K562 (cell line): Measurements from ENCODE around the gene SEZ6. TPM values are rescaled to one million over a fixed set of nuclear protein-coding genes. Genes with fewer than 3 reads are reported as not detected.

ENCODE experiments used
- ATAC-seq: fragments of 200-7000 bp; cut with Tn5 transposase; 3 replicates; pipeline ENCODE4 v1.9.1; 2020; ENCODE audit warnings: moderate library complexity
- BruUV-seq: library from RNA; stranded (reverse); fragments of 400-500 nt; replicated peaks from 2 replicates; lab custom pipeline; 2021; lab: Mats Ljungman, UMichigan
- CTCF ChIA-PET: fragments of 300-600 bp; formaldehyde crosslinking; extraction: SDS; loops from one replicate; lab custom pipeline; 2021; ENCODE audit warnings: low intra/inter-chr PET ratio; lab: Yijun Ruan, JAX
- POLR2A ChIA-PET: fragments of 300-600, 350-650 bp; sonication (Branson Sonifier 250); formaldehyde crosslinking; extraction: SDS; loops from one replicate; lab custom pipeline; 2021; ENCODE audit warnings: antibody characterized with exemption, inconsistent platforms; lab: Yijun Ruan, JAX
- DNase-seq, 4 experiments: peaks; one replicate each; pipeline versions ENCODE4 v3.0.0 to v3.0.0-alpha.2; 2011 to 2018; ENCODE audit warnings: low spot score in 3 of 4, mixed read lengths in 3 of 4; ENCODE audit errors: extremely low read depth in 1 of 4
- FAIRE-seq: peaks from 2 replicates; lab custom pipeline; 2011; peaks lifted over from hg19 to GRCh38; lab: Jason Lieb, UNC
- H2AFZ ChIP-seq: 2 replicates; pipeline ENCODE4 v1.6.0; 2011; ENCODE audit warnings: low read depth, low read length, control low read depth, inconsistent platforms
- H3K27ac ChIP-seq: fragments of 200-600 bp; 3 replicates; pipeline ENCODE4 v1.8.0; 2011; ENCODE audit warnings: low read depth, mild to moderate bottlenecking, control low read depth, inconsistent platforms, low read length, moderate library complexity, mixed read lengths; ENCODE audit errors: extremely low read depth
- H3K27me3 ChIP-seq, 2 experiments: fragments of 300-600 bp in 1 of 2; 2 replicates in 1 of 2; 3 replicates in 1 of 2; pipeline versions ENCODE4 v1.6.0 to v1.8.0; 2011; ENCODE audit warnings: inconsistent platforms in 2 of 2, low read length in 2 of 2, mild to moderate bottlenecking in 1 of 2, mixed read lengths in 1 of 2, moderate library complexity in 1 of 2; ENCODE audit not compliant: control insufficient read depth in 2 of 2, insufficient read depth in 2 of 2
- H3K36me3 ChIP-seq: fragments of 300-600 bp; 3 replicates; pipeline ENCODE4 v1.8.0; 2011; ENCODE audit warnings: mild to moderate bottlenecking, low read length, inconsistent platforms; ENCODE audit not compliant: control insufficient read depth, insufficient read depth
- H3K4me1 ChIP-seq, 2 experiments: fragments of 200-600 bp in 1 of 2; replicated peaks in 1 of 2; 2 replicates in 1 of 2; 3 replicates in 1 of 2; pipeline versions ENCODE4 v1.5.1 to v1.8.0; 2011; ENCODE audit warnings: inconsistent platforms in 2 of 2, low read length in 2 of 2, mild to moderate bottlenecking in 1 of 2, mixed read lengths in 1 of 2, moderate library complexity in 1 of 2; ENCODE audit not compliant: control insufficient read depth in 2 of 2, insufficient read depth in 2 of 2
- H3K4me2 ChIP-seq: 2 replicates; pipeline ENCODE4 v1.6.1; 2011; ENCODE audit warnings: low read length, control low read depth, inconsistent platforms, mixed read lengths; ENCODE audit not compliant: insufficient read depth
- H3K4me3 ChIP-seq: fragments of 200-600 bp; sonication (generic), shearing (Covaris generic); 2 replicates; pipeline ENCODE4 v1.5.1; 2016; ENCODE audit warnings: control low read depth, inconsistent platforms
- H3K79me2 ChIP-seq: fragments of 200-600 bp; 3 replicates; pipeline ENCODE4 v1.8.0; 2011; ENCODE audit warnings: low read length, inconsistent platforms; ENCODE audit not compliant: control insufficient read depth, insufficient read depth
- H3K9ac ChIP-seq, 2 experiments: 2 replicates each; pipeline versions ENCODE4 v1.6.0 to v1.6.1; 2011; ENCODE audit warnings: low read depth in 2 of 2, low read length in 2 of 2, control low read depth in 1 of 2, inconsistent platforms in 1 of 2, mild to moderate bottlenecking in 1 of 2, mixed read lengths in 1 of 2; ENCODE audit not compliant: insufficient read depth in 1 of 2
- H3K9me1 ChIP-seq: one replicate; pipeline ENCODE4 v1.6.0; 2011; ENCODE audit warnings: inconsistent platforms, mild to moderate bottlenecking, low read length, moderate library complexity; ENCODE audit not compliant: control insufficient read depth, insufficient read depth
- H3K9me3 ChIP-seq: replicated peaks from 2 replicates; pipeline ENCODE4 v1.5.1; 2011; ENCODE audit warnings: low read depth, low read length, inconsistent platforms; ENCODE audit not compliant: control insufficient read depth, insufficient read depth
- H4K20me1 ChIP-seq: replicated peaks from 2 replicates; pipeline ENCODE4 v1.6.1; 2011; ENCODE audit warnings: low read length, inconsistent platforms, mixed read lengths; ENCODE audit not compliant: control insufficient read depth, insufficient read depth
- ARID2 ChIP-seq: fragments of 450-650 bp; IDR thresholded peaks from 2 replicates; pipeline ENCODE4 v1.6.1; 2017; ENCODE audit warnings: antibody characterized with exemption, mild to moderate bottlenecking
- BCOR ChIP-seq: fragments of 450-650 bp; IDR thresholded peaks from 2 replicates; pipeline ENCODE4 v1.6.1; 2016
- BRD9 ChIP-seq: fragments of 450-650 bp; IDR thresholded peaks from 2 replicates; pipeline ENCODE4 v1.6.1; 2018; ENCODE audit warnings: low read depth; ENCODE audit not compliant: partially characterized antibody
- GABPB2 ChIP-seq: fragments of 250-450 bp; sonication (Bioruptor Pico); conservative IDR thresholded peaks from 2 replicates; pipeline ENCODE4 v1.5.1; 2021; ENCODE audit warnings: mild to moderate bottlenecking
- GATAD2A ChIP-seq: fragments of 450-650 bp; IDR thresholded peaks from 2 replicates; pipeline ENCODE4 v1.6.1; 2017
- GTF2F1 ChIP-seq: IDR thresholded peaks from 2 replicates; pipeline ENCODE4 v1.6.1; 2011; ENCODE audit warnings: low read depth, low read length, improper control_type of control experiment
- HNRNPK ChIP-seq: fragments of 200-400 bp; formaldehyde crosslinking; IDR thresholded peaks from one replicate; pipeline ENCODE4 v1.6.1; 2018; ENCODE audit warnings: mild to moderate bottlenecking, low read depth, low read length; ENCODE audit not compliant: poor library complexity, severe bottlenecking
- KDM5B ChIP-seq: fragments of 200-600 bp; sonication (generic); IDR thresholded peaks from 2 replicates; pipeline ENCODE4 v1.6.1; 2012; ENCODE audit warnings: low read depth, mild to moderate bottlenecking, moderate library complexity, low read length, control low read depth, inconsistent platforms; ENCODE audit not compliant: insufficient replicate concordance
- MAZ ChIP-seq, 2 experiments: fragments of 450-650 bp in 1 of 2; sonication (generic) in 1 of 2; formaldehyde crosslinking; IDR thresholded peaks in 1 of 2; conservative IDR thresholded peaks in 1 of 2; 2 replicates each; pipeline versions ENCODE4 v1.4.0 to v1.5.0; 2020; ENCODE audit warnings: mild to moderate bottlenecking in 1 of 2, missing genetic modification reagents in 1 of 2
- MYC ChIP-seq, 2 experiments: fragments of 250-450 bp in 1 of 2; sonication (Bioruptor Pico) in 1 of 2; IDR thresholded peaks; 2 replicates each; pipeline versions ENCODE4 v1.5.1 to v1.6.1; 2012 to 2021; ENCODE audit warnings: low read depth in 2 of 2, borderline replicate concordance in 1 of 2, improper control_type of control experiment in 1 of 2, low read length in 1 of 2, mild to moderate bottlenecking in 1 of 2, moderate library complexity in 1 of 2
- POLR3G ChIP-seq: IDR thresholded peaks from 2 replicates; pipeline ENCODE4 v1.6.1; 2011; ENCODE audit not compliant: insufficient read length, insufficient replicate concordance; ENCODE audit errors: extremely low read depth
- SLC30A9 ChIP-seq: fragments of 250-450 bp; sonication (Bioruptor Pico); IDR thresholded peaks from 2 replicates; pipeline ENCODE4 v1.8.0; 2022; ENCODE audit warnings: mild to moderate bottlenecking, moderate library complexity
- SMC3 ChIP-seq: conservative IDR thresholded peaks from 2 replicates; pipeline ENCODE4 v1.6.1; 2011; ENCODE audit warnings: low read depth, low read length, improper control_type of control experiment; ENCODE audit not compliant: insufficient read depth
- TAL1 ChIP-seq: fragments of 450-650 bp; IDR thresholded peaks from 2 replicates; pipeline ENCODE4 v1.6.1; 2016; ENCODE audit warnings: mild to moderate bottlenecking
- TARDBP ChIP-seq: fragments of 450-650 bp; IDR thresholded peaks from 2 replicates; pipeline ENCODE4 v1.6.1; 2016
- TRIM28 ChIP-seq: fragments of 450-650 bp; IDR thresholded peaks from 2 replicates; pipeline ENCODE4 v1.6.1; 2017
- ZFP1 ChIP-seq: fragments of 450-650 bp; formaldehyde crosslinking; IDR thresholded peaks from 2 replicates; pipeline ENCODE4 v1.4.0; 2020; ENCODE audit warnings: mild to moderate bottlenecking, mixed read lengths
- WGBS: fragments of 100-300 bp; shearing (Covaris generic); methylation state at CpG from one replicate; pipeline ENCODE4 v1.1.6; 2016; ENCODE audit warnings: low coverage, mixed read lengths; ENCODE audit not compliant: insufficient coverage; ENCODE audit errors: missing lambda C conversion rate; 5-methylcytosine and 5-hydroxymethylcytosine counted together
- in situ Hi-C: fragments of 300-500 bp; cut with MboI; formaldehyde crosslinking; loops from 4 replicates; pipeline ENCODE4 v1.15.0; 2018; ENCODE audit warnings: inconsistent platforms, mixed read lengths
- intact Hi-C: fragments of 100-400 bp; cut with micrococcal nuclease; formaldehyde crosslinking; loops from 2 replicates; pipeline ENCODE4 v1.14.2; 2022
- polyA plus RNA-seq, 8 experiments: library from polyadenylated mRNA; depleted of rRNA in 4 of 8; stranded (reverse) in 5 of 8; unstranded in 3 of 8; fragments of >200 nt; fragmentation: Nextera tagmentation in 2 of 8; fragmentation: Illumina TruSeq in 1 of 8; extraction: Ambion mirVana in 2 of 8; extraction: Trizol in 1 of 8; gene quantifications; 2 replicates each; pipeline versions ENCODE4 v1.2.1 to v1.2.3, GENCODE V29; 2011 to 2014; ENCODE audit warnings: inconsistent platforms in 1 of 8, missing spikeins in 1 of 8
- total RNA-seq, 7 experiments: library from RNA; depleted of rRNA in 6 of 7; stranded (reverse); fragments of >200 nt in 6 of 7; fragmentation: Illumina TruSeq in 2 of 7; extraction: Trizol in 2 of 7; gene quantifications; 2 replicates each; pipeline versions ENCODE4 v1.2.1 to v1.2.3, GENCODE V29; 2011 to 2021; ENCODE audit warnings: low replicate concordance in 1 of 7
- TF ChIP-seq, protein P1 (sequence below): fragments of 450-650 bp; formaldehyde crosslinking; IDR thresholded peaks from 2 replicates; pipeline ENCODE4 v1.4.0; 2020; ENCODE audit warnings: mild to moderate bottlenecking, moderate library complexity
- TF ChIP-seq, protein P2 (sequence below), 2 experiments: fragments of 450-650 bp in 1 of 2; sonication (generic) in 1 of 2; formaldehyde crosslinking in 1 of 2; IDR thresholded peaks in 1 of 2; conservative IDR thresholded peaks in 1 of 2; 2 replicates each; pipeline versions ENCODE4 v1.6.1 to v1.8.1; 2016 to 2023; ENCODE audit warnings: mild to moderate bottlenecking in 2 of 2, moderate library complexity in 2 of 2, inconsistent platforms in 1 of 2, missing genetic modification reagents in 1 of 2

Gene SEZ6
- total and polyA plus RNA-seq, 9 of the 15 experiments (the other 6 are each of a cell fraction or from before 2014, with no cell fraction given), result not detected

DNA sequence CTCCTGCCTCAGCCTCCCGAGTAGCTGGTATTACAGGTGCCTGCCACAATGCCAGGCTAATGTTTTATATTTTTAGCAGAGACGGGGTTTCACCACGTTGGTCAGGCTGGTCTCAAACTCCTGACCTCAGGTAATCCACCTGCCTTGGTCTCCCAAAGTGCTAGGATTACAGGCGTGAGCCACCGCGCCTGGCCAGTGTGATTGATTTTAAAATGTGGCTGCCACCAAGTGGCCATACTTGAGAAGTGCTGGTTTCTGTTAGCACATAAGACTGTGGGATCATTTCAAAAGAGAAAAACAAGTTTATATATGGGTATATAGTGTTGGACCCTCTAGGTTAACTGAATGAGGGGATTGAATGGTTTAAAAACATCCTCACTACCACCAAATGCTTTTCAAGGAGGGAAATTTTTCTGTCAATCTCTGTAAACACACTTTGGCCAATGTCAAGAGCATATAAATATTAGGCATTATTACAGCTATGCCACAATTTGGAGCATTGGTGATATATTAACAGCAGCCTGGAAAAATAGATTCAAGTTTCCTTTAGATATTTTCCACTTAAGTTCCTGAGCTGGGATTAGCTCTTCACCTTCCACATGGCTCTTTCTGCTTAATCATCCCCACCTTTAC is 89.4 kb downstream of the SEZ6 start:
- ATAC-seq (peak; percentile 82), FAIRE-seq (peak; percentile 87), DNase-seq (peak in 2 of 4 experiments; percentile 44 to 73)
- peaks cover 5% of the 10 kb centered on the region; the same call in 1 of the 3 replicates for H3K79me2 ChIP-seq
- H3K9me1 ChIP-seq, result peaks cover 5% of the 10 kb centered on the region
- H3K36me3 ChIP-seq, result peaks cover 92% of the 10 kb centered on the region
- no TSS peak for BruUV-seq
- H3K4me1 ChIP-seq, result peaks cover 17 to 18% of the 10 kb centered on the region in 2 experiments
- peaks cover 5% of the 10 kb centered on the region for H4K20me1 ChIP-seq
- peaks cover 4% of the 10 kb centered on the region; the same call in 1 of the 2 replicates for H3K9me3 ChIP-seq
- CTCF ChIA-PET, result interaction anchor here (0.7 to 3.2 kb wide), 4 partner anchors 11 to 190 kb away, joined by 3 to 15 read pairs (median 3); partner anchors contain the start of gene TLCD1
- no peaks in the 10 kb centered on the region for H3K27me3 ChIP-seq
- no peak overlapping the region for H2AFZ ChIP-seq
- no peak overlapping the region; the same call in 2 of the 3 replicates for H3K27ac ChIP-seq
- no peak overlapping the region for H3K4me2 ChIP-seq
- in situ Hi-C loops (no loop called here), intact Hi-C loops (loop anchor here (1.0 to 2.0 kb wide), 3 partner anchors 68 to 189 kb away; no protein-coding TSS in a partner anchor)
- 63% methylated on average over 6 of the region's 6 CpGs for WGBS
- POLR2A ChIA-PET, result interaction anchor here (1.1 to 3.7 kb wide), 5 partner anchors 10 to 269 kb away, joined by 3 to 14 read pairs (median 5); no protein-coding TSS in a partner anchor
- no peak overlapping the region for H3K4me3 ChIP-seq
- no peak overlapping the region for H3K9ac ChIP-seq
- TF ChIP-seq BCOR (peak; percentile 23; the same call in 1 of the 2 replicates), MYC (IDR thresholded peaks at IDR 0.05; ENCODE audit: low read depth, low read length) (no peak), MYC (CRISPR knock-in tag; IDR thresholded peaks at IDR 0.05; ENCODE audit: borderline replicate concordance, low read depth) (no peak), KDM5B (no peak), ZFP1 (CRISPR knock-in tag) (no peak), MAZ (CRISPR knock-in tag; conservative IDR thresholded peaks at IDR 0.05 in 1 of 2, IDR thresholded peaks at IDR 0.05 in 1 of 2) (peak in 1 of 2 experiments; percentile 43; a peak in 1 of 4 replicates), TARDBP (no peak), SLC30A9 (CRISPR knock-in tag) (no peak), POLR3G (no peak), HNRNPK (no peak), TRIM28 (0 out of 2 replicates have a peak, but pooled peaks have one; percentile 34), GTF2F1 (no peak), TAL1 (no peak), GABPB2 (CRISPR knock-in tag) (no peak), ARID2 (peak; percentile 17; the same call in 1 of the 2 replicates), SMC3 (peak; percentile 61), BRD9 (peak; percentile 63), GATAD2A (no peak)
- TF ChIP-seq, protein P1, sequence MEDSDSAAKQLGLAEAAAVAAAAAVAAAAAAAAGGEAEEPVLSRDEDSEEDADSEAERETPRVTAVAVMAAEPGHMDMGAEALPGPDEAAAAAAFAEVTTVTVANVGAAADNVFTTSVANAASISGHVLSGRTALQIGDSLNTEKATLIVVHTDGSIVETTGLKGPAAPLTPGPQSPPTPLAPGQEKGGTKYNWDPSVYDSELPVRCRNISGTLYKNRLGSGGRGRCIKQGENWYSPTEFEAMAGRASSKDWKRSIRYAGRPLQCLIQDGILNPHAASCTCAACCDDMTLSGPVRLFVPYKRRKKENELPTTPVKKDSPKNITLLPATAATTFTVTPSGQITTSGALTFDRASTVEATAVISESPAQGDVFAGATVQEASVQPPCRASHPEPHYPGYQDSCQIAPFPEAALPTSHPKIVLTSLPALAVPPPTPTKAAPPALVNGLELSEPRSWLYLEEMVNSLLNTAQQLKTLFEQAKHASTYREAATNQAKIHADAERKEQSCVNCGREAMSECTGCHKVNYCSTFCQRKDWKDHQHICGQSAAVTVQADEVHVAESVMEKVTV (CRISPR knock-in tag), result peak; percentile 62
- TF ChIP-seq, protein P2, sequence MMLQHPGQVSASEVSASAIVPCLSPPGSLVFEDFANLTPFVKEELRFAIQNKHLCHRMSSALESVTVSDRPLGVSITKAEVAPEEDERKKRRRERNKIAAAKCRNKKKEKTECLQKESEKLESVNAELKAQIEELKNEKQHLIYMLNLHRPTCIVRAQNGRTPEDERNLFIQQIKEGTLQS (IDR thresholded peaks at IDR 0.05), result no peak
- TF ChIP-seq, protein P2 (CRISPR knock-in tag; conservative IDR thresholded peaks at IDR 0.05), result peak; percentile 60; the same call in 1 of the 2 replicates
